Measurements from ENCODE around the gene FTO. TPM values are rescaled to one million over a fixed set of nuclear protein-coding genes. Genes with fewer than 3 reads are reported as not detected.

Gene FTO
- total RNA-seq, 1 donor from 2014 or later: 85.1 TPM

GRCh38 chr16:53932975-53933374 is 229.0 kb downstream of the FTO start:
- no peak for DNase-seq (ENCODE audit: extremely low spot score, unreplicated experiment)
- Mint-ChIP-seq H3K4me3 (no peak overlapping the region), H3K27me3 (no peaks in the 10 kb centered on the region), H3K27ac (no peak overlapping the region), H3K36me3 (peaks cover 14% of the 10 kb centered on the region), H3K9me3 (no peaks in the 10 kb centered on the region), H3K4me1 (ENCODE audit: unreplicated experiment) (peaks cover 26% of the 10 kb centered on the region)
- no peak for TF ChIP-seq CTCF (conservative IDR thresholded peaks at IDR 0.05)

- H3K27me3 Mint-ChIP-seq: no peaks in the 10 kb centered on the region
- H3K36me3 Mint-ChIP-seq: peaks cover 18% of the 10 kb centered on the region
- H3K4me1 Mint-ChIP-seq (ENCODE audit: unreplicated experiment): peaks cover 31% of the 10 kb centered on the region
- no peaks in the 10 kb centered on the region for H3K9me3 Mint-ChIP-seq
- TF ChIP-seq CTCF (conservative IDR thresholded peaks at IDR 0.05): no peak
- H3K4me3 Mint-ChIP-seq: no peak overlapping the region
- no peak for DNase-seq (ENCODE audit: extremely low spot score, unreplicated experiment)
- no peak overlapping the region for H3K27ac Mint-ChIP-seq
Observed at GRCh38 chr16:53933407-53933806, 229.5 kb downstream of the FTO start.

GRCh38 chr16:53936052-53936451 is 232.1 kb downstream of the FTO start:
- H3K36me3 Mint-ChIP-seq: peaks cover 34% of the 10 kb centered on the region
- peaks cover 32% of the 10 kb centered on the region for H3K4me1 Mint-ChIP-seq (ENCODE audit: unreplicated experiment)
- H3K27ac Mint-ChIP-seq: no peak overlapping the region
- peaks cover 5% of the 10 kb centered on the region for H3K9me3 Mint-ChIP-seq
- no peak for DNase-seq (ENCODE audit: extremely low spot score, unreplicated experiment)
- no peak for TF ChIP-seq CTCF (conservative IDR thresholded peaks at IDR 0.05)
- H3K4me3 Mint-ChIP-seq: no peak overlapping the region
- no peaks in the 10 kb centered on the region for H3K27me3 Mint-ChIP-seq

- Mint-ChIP-seq H3K27me3 (no peaks in the 10 kb centered on the region), H3K36me3 (peaks cover 34% of the 10 kb centered on the region), H3K4me1 (ENCODE audit: unreplicated experiment) (peaks cover 32% of the 10 kb centered on the region), H3K27ac (no peak overlapping the region), H3K4me3 (peak overlapping the region; percentile 51), H3K9me3 (peaks cover 5% of the 10 kb centered on the region)
- DNase-seq (ENCODE audit: extremely low spot score, unreplicated experiment): no peak
- no peak for TF ChIP-seq CTCF (conservative IDR thresholded peaks at IDR 0.05)
Observed at GRCh38 chr16:53936529-53936928, 232.6 kb downstream of the FTO start.

GRCh38 chr16:53937161-53937880 is 233.4 kb downstream of the FTO start:
- TF ChIP-seq CTCF (conservative IDR thresholded peaks at IDR 0.05): no peak
- H3K36me3 Mint-ChIP-seq: peaks cover 38% of the 10 kb centered on the region
- H3K4me3 Mint-ChIP-seq: peak overlapping the region; percentile 51
- no peak for DNase-seq (ENCODE audit: extremely low spot score, unreplicated experiment)
- no peak overlapping the region for H3K27ac Mint-ChIP-seq
- H3K9me3 Mint-ChIP-seq: peaks cover 5% of the 10 kb centered on the region
- H3K27me3 Mint-ChIP-seq: peaks cover 3% of the 10 kb centered on the region
- H3K4me1 Mint-ChIP-seq (ENCODE audit: unreplicated experiment): peaks cover 32% of the 10 kb centered on the region

Measured in type B pancreatic cell (in vitro differentiated cells).